ENCODE results near the gene MAP4K3. TPM values are rescaled to one million over a fixed set of nuclear protein-coding genes. Genes with fewer than 3 reads are reported as not detected.

MAP4K3 gene
- polyA plus RNA-seq, 2 of the 4 experiments (the other 2 are of a cell fraction): 15.8 to 44.6 TPM

GRCh38 chr2:39335930-39336329, 101.2 kb downstream of the MAP4K3 start:
- ATAC-seq (no peak), DNase-seq (ENCODE audit: low read depth in 1 of 2, low spot score in 1 of 2) (no peak), FAIRE-seq (no peak)
- WGBS (ENCODE audit: missing lambda C conversion rate): 93% methylated on average over 3 of the region's 3 CpGs
- Histone ChIP-seq H3K4me2 (no peak overlapping the region), H3K4me3 (no peak overlapping the region), H3K9me3 (no peaks in the 10 kb centered on the region), H3K27ac (no peak overlapping the region), H3K4me1 (no peaks in the 10 kb centered on the region)
- no peak for TF ChIP-seq JUNB (IDR thresholded peaks at IDR 0.05)
- no peak for TF ChIP-seq EHMT2 (IDR thresholded peaks at IDR 0.05; ENCODE audit: low read depth)
- TF ChIP-seq FOSB (CRISPR knock-in tag; IDR thresholded peaks at IDR 0.05): no peak
- TF ChIP-seq RCOR1 (IDR thresholded peaks at IDR 0.05; ENCODE audit: low read depth, low read length): no peak
- TF ChIP-seq HOXA7 (CRISPR knock-in tag; IDR thresholded peaks at IDR 0.05): no peak
- CTCF ChIA-PET: interaction anchor here (1.0 to 1.2 kb wide), 2 partner anchors 11 to 25 kb away, joined by 3 read pairs; no protein-coding TSS in a partner anchor
- POLR2A ChIA-PET: no interaction called here

GRCh38 chr2:39334978-39335377, 102.1 kb downstream of the MAP4K3 start:
- CTCF ChIA-PET: interaction anchor here (1.0 to 2.8 kb wide), 2 partner anchors 9 to 24 kb away, joined by 3 to 5 read pairs; no protein-coding TSS in a partner anchor
- Histone ChIP-seq H3K27ac (no peak overlapping the region), H3K4me1 (no peaks in the 10 kb centered on the region), H3K4me3 (no peak overlapping the region), H3K9me3 (no peaks in the 10 kb centered on the region), H3K4me2 (no peak overlapping the region)
- DNase-seq (ENCODE audit: low read depth in 1 of 2, low spot score in 1 of 2): no peak
- no peak for FAIRE-seq
- ATAC-seq: no peak
- no peak for TF ChIP-seq FOXS1 (CRISPR knock-in tag; IDR thresholded peaks at IDR 0.05)
- no peak for TF ChIP-seq ESRRA (IDR thresholded peaks at IDR 0.05; ENCODE audit: borderline replicate concordance, low read length)
- TF ChIP-seq RFX5 (IDR thresholded peaks at IDR 0.05): no peak
- TF ChIP-seq CHD4 (IDR thresholded peaks at IDR 0.05; ENCODE audit: borderline replicate concordance): no peak
- no peak for TF ChIP-seq SREBF2 (IDR thresholded peaks at IDR 0.05)
- TF ChIP-seq CHD2 (IDR thresholded peaks at IDR 0.05; ENCODE audit: low read length, partially characterized antibody): no peak
- no peak for TF ChIP-seq EHF (CRISPR knock-in tag; IDR thresholded peaks at IDR 0.05)
- no peak for TF ChIP-seq REST (IDR thresholded peaks at IDR 0.05)
- TF ChIP-seq PBX3 (IDR thresholded peaks at IDR 0.05): no peak
- TF ChIP-seq SMC3 (IDR thresholded peaks at IDR 0.05): no peak
- no peak for TF ChIP-seq CTCF (IDR thresholded peaks at IDR 0.05)
- no peak for TF ChIP-seq ELK1 (IDR thresholded peaks at IDR 0.05; ENCODE audit: low read depth, low read length)
- no peak for TF ChIP-seq BCL3 (IDR thresholded peaks at IDR 0.05)
- 94% methylated on average over 4 of the region's 4 CpGs for WGBS (ENCODE audit: missing lambda C conversion rate)
- POLR2A ChIA-PET: no interaction called here
